NB4 (cell line): ENCODE data around the gene LRRC4B.

Experiments used
- CTCF ChIP-seq: IDR thresholded peaks from one replicate; pipeline ENCODE4 v1.5.1; 2012; ENCODE audit warnings: low read depth, low read length
- MAX ChIP-seq: IDR thresholded peaks from 2 replicates; pipeline ENCODE4 v1.6.1; 2011; ENCODE audit warnings: low read depth, low read length
- MYC ChIP-seq: IDR thresholded peaks from 2 replicates; pipeline ENCODE4 v1.6.1; 2011; ENCODE audit warnings: low read depth, low read length
- POLR2A ChIP-seq: IDR thresholded peaks from 2 replicates; pipeline ENCODE4 v1.6.1; 2011; ENCODE audit warnings: mild to moderate bottlenecking; ENCODE audit not compliant: insufficient read length; ENCODE audit errors: extremely low read depth

- TF ChIP-seq POLR2A, result no peak
- no peak for TF ChIP-seq CTCF
- TF ChIP-seq MYC, result no peak
- TF ChIP-seq MAX, result no peak
Observed at GRCh38 chr19:50490991-50491472, 77.2 kb downstream of the LRRC4B start.
